HG03521 (cell line): ENCODE results near the gene ATP6V1A.

Experiments used
- ATAC-seq: cut with Tn5 transposase; IDR thresholded peaks from one replicate; pipeline ENCODE4 v1.9.1; 2021; ENCODE audit warnings: mild to moderate bottlenecking, moderate library complexity; ENCODE audit not compliant: unreplicated experiment

The ATP6V1A gene

GRCh38 chr3:113746548-113747282, at the start of gene ATP6V1A:
ATP6V1A (plus strand) TSS chr3:113747035; CDS start chr3:113778754, 31,719 bp downstream.
- peak; percentile 35 for ATAC-seq

- no peak for ATAC-seq
These were observed 49.2 kb upstream of the ATP6V1A start for GRCh38 chr3:113697500-113698090.

GRCh38 chr3:113698213-113698742, 48.6 kb upstream of the ATP6V1A start:
- no peak for ATAC-seq

- ATAC-seq = no peak
These were observed 47.9 kb upstream of the ATP6V1A start for GRCh38 chr3:113698956-113699355.

GRCh38 chr3:113707835-113708234, 39.0 kb upstream of the ATP6V1A start:
- ATAC-seq = no peak

- ATAC-seq = no peak
These were observed 34.7 kb upstream of the ATP6V1A start for GRCh38 chr3:113712129-113712528.

GRCh38 chr3:113714702-113715101, 32.1 kb upstream of the ATP6V1A start:
- ATAC-seq = no peak

- ATAC-seq = no peak
These were observed 29.5 kb upstream of the ATP6V1A start for GRCh38 chr3:113717308-113717707.

GRCh38 chr3:113717818-113718217, 29.0 kb upstream of the ATP6V1A start:
- ATAC-seq = no peak

- ATAC-seq = no peak
These were observed 27.5 kb upstream of the ATP6V1A start for GRCh38 chr3:113719294-113719693.

- no peak for ATAC-seq
These were observed 27.1 kb upstream of the ATP6V1A start for GRCh38 chr3:113719758-113720157.

GRCh38 chr3:113721636-113722035, 25.2 kb upstream of the ATP6V1A start:
- ATAC-seq = no peak

- ATAC-seq = no peak
These were observed 18.2 kb upstream of the ATP6V1A start for GRCh38 chr3:113728661-113729060.

- ATAC-seq = no peak
These were observed 16.3 kb upstream of the ATP6V1A start for GRCh38 chr3:113730550-113730949.

- ATAC-seq = no peak
These were observed 15.1 kb upstream of the ATP6V1A start for GRCh38 chr3:113731694-113732093.

GRCh38 chr3:113736548-113737089, 10.2 kb upstream of the ATP6V1A start:
- ATAC-seq = peak; percentile 72

GRCh38 chr3:113741086-113741485, 5.7 kb upstream of the ATP6V1A start:
- no peak for ATAC-seq

GRCh38 chr3:113741620-113742019, 5.2 kb upstream of the ATP6V1A start:
- ATAC-seq = no peak

GRCh38 chr3:113743006-113743630, 3.7 kb upstream of the ATP6V1A start:
- no peak for ATAC-seq

- ATAC-seq = peak; percentile 50
These were observed 1.7 kb upstream of the ATP6V1A start for GRCh38 chr3:113744941-113745755.
